HEK293 (cell line): ENCODE data around the gene FRMD4A.

Experiments used
- CTCF ChIA-PET: fragments of 350-600 bp; formaldehyde crosslinking; extraction: SDS; loops from one replicate; lab custom pipeline; 2021; ENCODE audit warnings: antibody characterized with exemption; lab: Yijun Ruan, JAX
- POLR2A ChIA-PET: fragments of 300-600 bp; formaldehyde crosslinking; extraction: SDS; loops from one replicate; lab custom pipeline; 2020; ENCODE audit warnings: antibody characterized with exemption, inconsistent platforms; lab: Yijun Ruan, JAX
- H3K27ac ChIP-seq: fragments of 200-500 bp; sonication (Bioruptor generic); 2 replicates; pipeline ENCODE4 v1.5.1; 2014; ENCODE audit warnings: low read depth, low read length, control low read depth, inconsistent platforms; ENCODE audit errors: extremely low read depth
- H3K36me3 ChIP-seq, 2 experiments: fragments of 200-500 bp in 1 of 2; sonication (Bioruptor generic) in 1 of 2; 1 replicate in 1 of 2; 2 replicates in 1 of 2; pipeline ENCODE4 v1.5.1; 2014 to 2017; ENCODE audit warnings: inconsistent platforms in 2 of 2, low read length in 2 of 2; ENCODE audit not compliant: control insufficient read depth in 2 of 2, insufficient read depth in 1 of 2
- H3K4me1 ChIP-seq: fragments of 200-500 bp; sonication (Bioruptor generic); 2 replicates; pipeline ENCODE4 v1.5.1; 2014; ENCODE audit warnings: mild to moderate bottlenecking, low read length, inconsistent platforms; ENCODE audit not compliant: control insufficient read depth, insufficient read depth
- H3K4me3 ChIP-seq: 2 replicates; pipeline ENCODE4 v1.5.1; 2011; ENCODE audit warnings: low read depth, mild to moderate bottlenecking, control low read depth, low read length, moderate library complexity
- H3K9me3 ChIP-seq: fragments of 200-500 bp; sonication (Bioruptor generic); 2 replicates; pipeline ENCODE4 v1.5.1; 2014; ENCODE audit warnings: low read depth, low read length, inconsistent platforms; ENCODE audit not compliant: control insufficient read depth, insufficient read depth
- FEZF1 ChIP-seq: fragments of 450-650 bp; formaldehyde crosslinking; IDR thresholded peaks from 2 replicates; pipeline ENCODE4 v1.5.1; 2016; ENCODE audit warnings: missing biosample characterization, missing genetic modification characterization
- HOXD13 ChIP-seq: sonication (generic); formaldehyde crosslinking; IDR thresholded peaks from 2 replicates; pipeline ENCODE4 v1.8.0; 2022; ENCODE audit warnings: missing genetic modification reagents, borderline replicate concordance
- KLF17 ChIP-seq: fragments of 450-650 bp; formaldehyde crosslinking; IDR thresholded peaks from 2 replicates; pipeline ENCODE4 v1.5.1; 2016; ENCODE audit warnings: missing biosample characterization, missing genetic modification characterization
- MEIS1 ChIP-seq: sonication (generic); formaldehyde crosslinking; IDR thresholded peaks from 2 replicates; pipeline ENCODE4 v1.8.1; 2022; ENCODE audit warnings: missing genetic modification reagents, mild to moderate bottlenecking, borderline replicate concordance
- ZNF121 ChIP-seq: fragments of 450-650 bp; formaldehyde crosslinking; IDR thresholded peaks from 2 replicates; pipeline ENCODE4 v1.5.1; 2016; ENCODE audit warnings: missing biosample characterization, missing genetic modification characterization
- ZNF138 ChIP-seq: fragments of 450-650 bp; formaldehyde crosslinking; IDR thresholded peaks from 2 replicates; pipeline ENCODE4 v1.5.1; 2016; ENCODE audit warnings: missing biosample characterization, missing genetic modification characterization, borderline replicate concordance
- ZNF157 ChIP-seq: fragments of 450-650 bp; formaldehyde crosslinking; IDR thresholded peaks from 2 replicates; pipeline ENCODE4 v1.5.1; 2016; ENCODE audit warnings: missing biosample characterization, missing genetic modification characterization
- ZNF174 ChIP-seq: fragments of 450-650 bp; formaldehyde crosslinking; IDR thresholded peaks from 2 replicates; pipeline ENCODE4 v1.5.0; 2017; ENCODE audit warnings: missing biosample characterization, mild to moderate bottlenecking, missing genetic modification characterization
- ZNF248 ChIP-seq: fragments of 450-650 bp; formaldehyde crosslinking; IDR thresholded peaks from 2 replicates; pipeline ENCODE4 v1.5.1; 2017; ENCODE audit warnings: missing biosample characterization, missing genetic modification characterization
- ZNF335 ChIP-seq: fragments of 450-650 bp; formaldehyde crosslinking; conservative IDR thresholded peaks from 2 replicates; pipeline ENCODE4 v1.5.1; 2016; ENCODE audit warnings: missing biosample characterization, missing genetic modification characterization
- ZNF391 ChIP-seq: fragments of 450-650 bp; formaldehyde crosslinking; IDR thresholded peaks from 2 replicates; pipeline ENCODE4 v1.5.1; 2016; ENCODE audit warnings: low read depth, missing biosample characterization, missing genetic modification characterization, borderline replicate concordance
- ZNF521 ChIP-seq: fragments of 450-650 bp; formaldehyde crosslinking; IDR thresholded peaks from 2 replicates; pipeline ENCODE4 v1.5.1; 2017; ENCODE audit warnings: missing biosample characterization, mild to moderate bottlenecking, missing genetic modification characterization
- ZNF555 ChIP-seq: fragments of 450-650 bp; formaldehyde crosslinking; conservative IDR thresholded peaks from 2 replicates; pipeline ENCODE4 v1.5.1; 2017; ENCODE audit warnings: missing biosample characterization, mild to moderate bottlenecking, missing genetic modification characterization, inconsistent platforms
- ZNF610 ChIP-seq: fragments of 450-650 bp; formaldehyde crosslinking; IDR thresholded peaks from 2 replicates; pipeline ENCODE4 v1.5.1; 2016; ENCODE audit warnings: missing biosample characterization, missing genetic modification characterization, borderline replicate concordance
- ZNF623 ChIP-seq: fragments of 450-650 bp; formaldehyde crosslinking; IDR thresholded peaks from 2 replicates; pipeline ENCODE4 v1.5.1; 2016; ENCODE audit warnings: missing biosample characterization, missing genetic modification characterization
- ZNF843 ChIP-seq: fragments of 450-650 bp; formaldehyde crosslinking; IDR thresholded peaks from 2 replicates; pipeline ENCODE4 v1.5.1; 2016; ENCODE audit warnings: missing biosample characterization, missing genetic modification characterization
- TF ChIP-seq, protein P1 (sequence below): fragments of 450-650 bp; formaldehyde crosslinking; IDR thresholded peaks from 2 replicates; pipeline ENCODE4 v1.5.1; 2016; ENCODE audit warnings: missing biosample characterization, missing genetic modification characterization, borderline replicate concordance
- TF ChIP-seq, protein P2 (sequence below): fragments of 450-650 bp; formaldehyde crosslinking; IDR thresholded peaks from 2 replicates; pipeline ENCODE4 v1.5.1; 2016; ENCODE audit warnings: missing biosample characterization, missing genetic modification characterization

The FRMD4A gene

DNA sequence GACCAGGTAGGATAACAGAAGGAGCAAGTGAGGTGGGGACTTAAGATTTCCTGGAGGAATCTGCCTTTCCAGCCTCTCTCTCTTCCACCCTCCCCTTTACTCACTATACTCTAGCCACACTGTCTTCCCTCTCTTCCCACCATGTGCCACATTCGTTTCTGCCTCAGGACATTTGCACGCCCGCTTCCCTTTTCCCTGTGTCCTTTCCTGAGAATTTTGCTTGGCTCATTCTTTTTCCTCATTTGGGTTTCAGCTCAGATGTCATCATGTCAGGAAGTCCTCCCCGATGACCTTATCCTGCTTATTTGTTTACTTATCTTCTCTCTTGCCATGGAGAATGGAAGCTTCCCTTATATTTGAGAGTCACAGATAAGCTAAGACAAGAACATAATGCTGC is 380.2 kb downstream of the FRMD4A start:
- ChIA-PET POLR2A (no interaction called here), CTCF (interaction anchor here (1.0 kb wide), 2 partner anchors 12 to 113 kb away, joined by 3 read pairs; no protein-coding TSS in a partner anchor)
- TF ChIP-seq ZNF248 (tag by site-specific recombination): no peak
- TF ChIP-seq ZNF138: no peak
- peak; percentile 94 for TF ChIP-seq ZNF623 (tag by site-specific recombination)
- TF ChIP-seq ZNF610: no peak
- TF ChIP-seq MEIS1: no peak
- TF ChIP-seq ZNF843: no peak
- TF ChIP-seq FEZF1 (tag by site-specific recombination): no peak
- TF ChIP-seq, protein P1, sequence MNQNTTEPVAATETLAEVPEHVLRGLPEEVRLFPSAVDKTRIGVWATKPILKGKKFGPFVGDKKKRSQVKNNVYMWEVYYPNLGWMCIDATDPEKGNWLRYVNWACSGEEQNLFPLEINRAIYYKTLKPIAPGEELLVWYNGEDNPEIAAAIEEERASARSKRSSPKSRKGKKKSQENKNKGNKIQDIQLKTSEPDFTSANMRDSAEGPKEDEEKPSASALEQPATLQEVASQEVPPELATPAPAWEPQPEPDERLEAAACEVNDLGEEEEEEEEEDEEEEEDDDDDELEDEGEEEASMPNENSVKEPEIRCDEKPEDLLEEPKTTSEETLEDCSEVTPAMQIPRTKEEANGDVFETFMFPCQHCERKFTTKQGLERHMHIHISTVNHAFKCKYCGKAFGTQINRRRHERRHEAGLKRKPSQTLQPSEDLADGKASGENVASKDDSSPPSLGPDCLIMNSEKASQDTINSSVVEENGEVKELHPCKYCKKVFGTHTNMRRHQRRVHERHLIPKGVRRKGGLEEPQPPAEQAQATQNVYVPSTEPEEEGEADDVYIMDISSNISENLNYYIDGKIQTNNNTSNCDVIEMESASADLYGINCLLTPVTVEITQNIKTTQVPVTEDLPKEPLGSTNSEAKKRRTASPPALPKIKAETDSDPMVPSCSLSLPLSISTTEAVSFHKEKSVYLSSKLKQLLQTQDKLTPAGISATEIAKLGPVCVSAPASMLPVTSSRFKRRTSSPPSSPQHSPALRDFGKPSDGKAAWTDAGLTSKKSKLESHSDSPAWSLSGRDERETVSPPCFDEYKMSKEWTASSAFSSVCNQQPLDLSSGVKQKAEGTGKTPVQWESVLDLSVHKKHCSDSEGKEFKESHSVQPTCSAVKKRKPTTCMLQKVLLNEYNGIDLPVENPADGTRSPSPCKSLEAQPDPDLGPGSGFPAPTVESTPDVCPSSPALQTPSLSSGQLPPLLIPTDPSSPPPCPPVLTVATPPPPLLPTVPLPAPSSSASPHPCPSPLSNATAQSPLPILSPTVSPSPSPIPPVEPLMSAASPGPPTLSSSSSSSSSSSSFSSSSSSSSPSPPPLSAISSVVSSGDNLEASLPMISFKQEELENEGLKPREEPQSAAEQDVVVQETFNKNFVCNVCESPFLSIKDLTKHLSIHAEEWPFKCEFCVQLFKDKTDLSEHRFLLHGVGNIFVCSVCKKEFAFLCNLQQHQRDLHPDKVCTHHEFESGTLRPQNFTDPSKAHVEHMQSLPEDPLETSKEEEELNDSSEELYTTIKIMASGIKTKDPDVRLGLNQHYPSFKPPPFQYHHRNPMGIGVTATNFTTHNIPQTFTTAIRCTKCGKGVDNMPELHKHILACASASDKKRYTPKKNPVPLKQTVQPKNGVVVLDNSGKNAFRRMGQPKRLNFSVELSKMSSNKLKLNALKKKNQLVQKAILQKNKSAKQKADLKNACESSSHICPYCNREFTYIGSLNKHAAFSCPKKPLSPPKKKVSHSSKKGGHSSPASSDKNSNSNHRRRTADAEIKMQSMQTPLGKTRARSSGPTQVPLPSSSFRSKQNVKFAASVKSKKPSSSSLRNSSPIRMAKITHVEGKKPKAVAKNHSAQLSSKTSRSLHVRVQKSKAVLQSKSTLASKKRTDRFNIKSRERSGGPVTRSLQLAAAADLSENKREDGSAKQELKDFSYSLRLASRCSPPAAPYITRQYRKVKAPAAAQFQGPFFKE (tag by site-specific recombination): no peak
- Histone ChIP-seq H3K4me3 (no peak overlapping the region), H3K27ac (no peak overlapping the region), H3K4me1 (no peaks in the 10 kb centered on the region), H3K9me3 (no peaks in the 10 kb centered on the region), H3K36me3 (no peaks in the 10 kb centered on the region)

GRCh38 chr10:13949844-13950542 is 380.7 kb downstream of the FRMD4A start:
- ChIA-PET POLR2A (no interaction called here), CTCF (interaction anchor here (1.0 kb wide), 2 partner anchors 13 to 113 kb away, joined by 3 read pairs; no protein-coding TSS in a partner anchor)
- Histone ChIP-seq H3K36me3 (no peaks in the 10 kb centered on the region), H3K4me1 (no peaks in the 10 kb centered on the region), H3K27ac (no peak overlapping the region), H3K9me3 (no peaks in the 10 kb centered on the region), H3K4me3 (no peak overlapping the region)
- TF ChIP-seq ZNF157 (tag by site-specific recombination): no peak
- TF ChIP-seq ZNF391 (tag by site-specific recombination): no peak

DNA sequence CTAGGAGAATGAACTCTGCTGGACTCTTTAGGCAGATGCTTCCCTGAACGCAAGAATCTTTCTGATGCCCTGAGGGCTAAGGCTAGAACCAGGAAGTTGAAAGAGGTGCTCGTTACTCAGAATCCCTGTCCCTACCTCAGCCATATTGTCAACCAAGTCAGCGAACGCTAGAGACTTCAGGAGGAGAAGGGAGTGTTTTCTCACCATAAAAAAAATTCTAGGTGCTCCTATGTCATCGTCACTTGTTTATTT is 384.6 kb downstream of the FRMD4A start:
- Histone ChIP-seq H3K4me3 (no peak overlapping the region), H3K36me3 (no peaks in the 10 kb centered on the region), H3K27ac (no peak overlapping the region), H3K9me3 (no peaks in the 10 kb centered on the region), H3K4me1 (peaks cover 10% of the 10 kb centered on the region; the same call in 1 of the 2 replicates)
- no peak for TF ChIP-seq KLF17
- TF ChIP-seq ZNF521: no peak
- TF ChIP-seq ZNF335 (tag by site-specific recombination): no peak
- TF ChIP-seq ZNF121 (tag by site-specific recombination): no peak
- no peak for TF ChIP-seq HOXD13 (CRISPR knock-in tag)
- no peak for TF ChIP-seq ZNF174 (tag by site-specific recombination)
- TF ChIP-seq, protein P2, sequence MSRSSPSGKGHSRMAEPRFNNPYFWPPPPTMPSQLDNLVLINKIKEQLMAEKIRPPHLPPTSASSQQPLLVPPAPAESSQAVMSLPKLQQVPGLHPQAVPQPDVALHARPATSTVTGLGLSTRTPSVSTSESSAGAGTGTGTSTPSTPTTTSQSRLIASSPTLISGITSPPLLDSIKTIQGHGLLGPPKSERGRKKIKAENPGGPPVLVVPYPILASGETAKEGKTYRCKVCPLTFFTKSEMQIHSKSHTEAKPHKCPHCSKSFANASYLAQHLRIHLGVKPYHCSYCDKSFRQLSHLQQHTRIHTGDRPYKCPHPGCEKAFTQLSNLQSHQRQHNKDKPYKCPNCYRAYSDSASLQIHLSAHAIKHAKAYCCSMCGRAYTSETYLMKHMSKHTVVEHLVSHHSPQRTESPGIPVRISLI (tag by site-specific recombination): no peak
- no peak for TF ChIP-seq ZNF555 (tag by site-specific recombination)
- ChIA-PET POLR2A (no interaction called here), CTCF (no interaction called here)
